Cerebellar cortex (tissue), 1 donor: ENCODE measurements around the gene CCDC3.

Source experiments
- DNase-seq: peaks from one replicate; pipeline ENCODE4 v3.0.0-alpha.2; 2015; ENCODE audit warnings: low spot score

Gene CCDC3

GRCh38 chr10:12922117-12922900 is 79.2 kb downstream of the CCDC3 start:
- no peak for DNase-seq

GRCh38 chr10:12921163-12921562 is 80.3 kb downstream of the CCDC3 start:
- DNase-seq = no peak

- no peak for DNase-seq
Observed at GRCh38 chr10:12919574-12919973, 81.9 kb downstream of the CCDC3 start.

- DNase-seq = no peak
Observed at GRCh38 chr10:12916587-12916986, 84.9 kb downstream of the CCDC3 start.

- no peak for DNase-seq
Observed at GRCh38 chr10:12915637-12916168, 85.8 kb downstream of the CCDC3 start.

- DNase-seq = no peak
Observed at GRCh38 chr10:12914111-12914510, 87.4 kb downstream of the CCDC3 start.

- DNase-seq = no peak
Observed at GRCh38 chr10:12911795-12912194, 89.7 kb downstream of the CCDC3 start.

- DNase-seq = no peak
Observed at GRCh38 chr10:12910835-12911234, 90.7 kb downstream of the CCDC3 start.

GRCh38 chr10:12909836-12910185 is 91.7 kb downstream of the CCDC3 start:
- DNase-seq = no peak

GRCh38 chr10:12909182-12909835 is 92.2 kb downstream of the CCDC3 start:
- DNase-seq = no peak

GRCh38 chr10:12908773-12909172 is 92.7 kb downstream of the CCDC3 start:
- no peak for DNase-seq

GRCh38 chr10:12907656-12908055 is 93.9 kb downstream of the CCDC3 start:
- DNase-seq = no peak

GRCh38 chr10:12906051-12906541 is 95.4 kb downstream of the CCDC3 start:
- no peak for DNase-seq

- no peak for DNase-seq
Observed at GRCh38 chr10:12905067-12905466, 96.4 kb downstream of the CCDC3 start.

- DNase-seq = no peak
Observed at GRCh38 chr10:12902851-12903358, 98.6 kb downstream of the CCDC3 start.

- DNase-seq = peak; percentile 73
Observed at GRCh38 chr10:12902135-12902572, 99.4 kb downstream of the CCDC3 start.

- DNase-seq = no peak
Observed at GRCh38 chr10:12899546-12899945, 102.0 kb downstream of the CCDC3 start.

- DNase-seq = no peak
Observed at GRCh38 chr10:12898271-12898670, 103.2 kb downstream of the CCDC3 start.

GRCh38 chr10:12897278-12897677 is 104.2 kb downstream of the CCDC3 start:
- no peak for DNase-seq

- no peak for DNase-seq
Observed at GRCh38 chr10:12896251-12896650, 105.3 kb downstream of the CCDC3 start.

GRCh38 chr10:12892924-12893323 is 108.6 kb downstream of the CCDC3 start:
- DNase-seq = no peak

GRCh38 chr10:12890958-12891357 is 110.6 kb downstream of the CCDC3 start:
- no peak for DNase-seq

GRCh38 chr10:12888470-12888869 is 113.0 kb downstream of the CCDC3 start:
- no peak for DNase-seq
